Body of pancreas (tissue), 4 donors: ENCODE measurements around the gene MSI2. TPM values are rescaled to one million over a fixed set of nuclear protein-coding genes. Genes with fewer than 3 reads are reported as not detected.

Experiments
- ATAC-seq: fragments of 150-250 bp; one replicate; pipeline ENCODE4 v1.9.1; 2016
- DNase-seq, 4 donors: peaks; one replicate each; pipeline ENCODE4 v3.0.0-alpha.2; 2019
- H3K27ac ChIP-seq, 4 donors: fragments of 200-600 bp; sonication (generic); 1 replicate in 3 of 4; 2 replicates in 1 of 4; pipeline versions ENCODE4 v1.5.1 to v1.6.1; 2016 to 2019; ENCODE audit warnings: mild to moderate bottlenecking in 1 of 4, mixed read lengths in 1 of 4, moderate library complexity in 1 of 4
- H3K27me3 ChIP-seq, 2 donors: fragments of 200-600 bp; sonication (generic); one replicate each; pipeline ENCODE4 v1.6.0; 2016; ENCODE audit warnings: mild to moderate bottlenecking in 1 of 2
- H3K36me3 ChIP-seq, 2 donors: fragments of 200-600 bp; sonication (generic); replicated peaks in 1 of 2; 2 replicates each; pipeline ENCODE4 v1.5.1; 2016; ENCODE audit warnings: low read depth in 2 of 2; ENCODE audit not compliant: insufficient read depth in 1 of 2
- H3K4me1 ChIP-seq: fragments of 200-600 bp; sonication (generic); one replicate; pipeline ENCODE4 v1.6.0; 2016
- H3K4me3 ChIP-seq, 2 donors: fragments of 200-600 bp; sonication (generic); 1 replicate in 1 of 2; 2 replicates in 1 of 2; pipeline ENCODE4 v1.5.1; 2016 to 2019
- H3K9me3 ChIP-seq, 3 donors: fragments of 200-600 bp; sonication (generic); 1 replicate in 2 of 3; 2 replicates in 1 of 3; pipeline ENCODE4 v1.5.1; 2016
- POLR2A ChIP-seq, 3 donors: fragments of 450-650 bp; IDR thresholded peaks; one replicate each; pipeline ENCODE4 v1.6.1; 2016; ENCODE audit warnings: antibody characterized with exemption in 3 of 3, mild to moderate bottlenecking in 2 of 3
- WGBS, 2 donors: methylation state at CpG; one replicate each; pipeline ENCODE4 v1.1.5; 2017; 5-methylcytosine and 5-hydroxymethylcytosine counted together
- intact Hi-C: fragments of 100-400 bp; cut with DNase I; formaldehyde crosslinking; loops from one replicate; pipeline ENCODE4 v1.15.1; 2023
- total RNA-seq, 2 donors: library from RNA; depleted of rRNA; stranded (reverse); fragments of >200 nt; gene quantifications; one replicate each; pipeline ENCODE4 v1.1.0, GENCODE V29; 2016
- TF ChIP-seq, protein P1 (sequence below), 7 experiments: fragments of 450-650 bp in 4 of 7; fragments of 200-600 bp in 3 of 7; sonication (generic) in 3 of 7; IDR thresholded peaks; one replicate each; pipeline ENCODE4 v1.5.1; 2016 to 2019; ENCODE audit warnings: antibody characterized with exemption in 7 of 7

The MSI2 gene
- total RNA-seq, 2 donors from 2014 or later = 21.1 to 28.5 TPM

DNA sequence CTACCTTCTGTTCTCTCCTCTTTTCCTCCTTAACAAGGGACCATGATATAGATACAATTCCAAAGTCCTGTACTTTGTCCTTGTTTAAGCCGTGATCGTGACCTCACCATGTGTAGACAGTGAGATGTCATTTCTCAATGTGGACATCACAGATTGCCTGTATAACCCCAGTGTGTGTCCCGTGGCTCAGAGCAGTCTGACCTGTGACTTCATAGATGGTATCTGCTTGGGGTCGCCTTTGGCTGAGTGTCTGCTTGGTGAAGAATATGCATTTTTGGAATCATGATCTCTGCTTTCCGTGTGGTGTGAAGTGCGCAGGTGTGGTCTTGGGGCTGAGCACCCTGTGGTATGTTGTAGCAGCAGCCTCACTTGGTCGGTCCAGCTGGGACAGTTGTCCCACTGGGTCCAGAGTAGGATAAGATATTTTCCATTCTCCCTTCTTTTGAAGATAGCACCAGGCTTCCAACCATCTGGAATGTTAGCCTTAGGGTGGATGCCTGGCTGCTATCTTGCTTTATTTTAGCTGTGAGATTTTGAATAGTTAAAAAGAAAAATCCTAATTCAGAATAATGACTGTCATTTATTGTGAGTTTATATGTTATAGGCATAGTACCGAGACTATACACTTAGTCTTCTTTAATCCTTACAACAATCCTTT lies 13.4 kb downstream of the MSI2 start:
- no peak for ATAC-seq
- Histone ChIP-seq H3K36me3 (peaks cover 0 to 3% of the 10 kb centered on the region in 2 donors), H3K9me3 (no peaks in the 10 kb centered on the region), H3K27me3 (no peaks in the 10 kb centered on the region), H3K4me1 (no peaks in the 10 kb centered on the region), H3K4me3 (no peak overlapping the region), H3K27ac (no peak overlapping the region)
- TF ChIP-seq POLR2A (IDR thresholded peaks at IDR 0.05) = no peak
- TF ChIP-seq, protein P1, sequence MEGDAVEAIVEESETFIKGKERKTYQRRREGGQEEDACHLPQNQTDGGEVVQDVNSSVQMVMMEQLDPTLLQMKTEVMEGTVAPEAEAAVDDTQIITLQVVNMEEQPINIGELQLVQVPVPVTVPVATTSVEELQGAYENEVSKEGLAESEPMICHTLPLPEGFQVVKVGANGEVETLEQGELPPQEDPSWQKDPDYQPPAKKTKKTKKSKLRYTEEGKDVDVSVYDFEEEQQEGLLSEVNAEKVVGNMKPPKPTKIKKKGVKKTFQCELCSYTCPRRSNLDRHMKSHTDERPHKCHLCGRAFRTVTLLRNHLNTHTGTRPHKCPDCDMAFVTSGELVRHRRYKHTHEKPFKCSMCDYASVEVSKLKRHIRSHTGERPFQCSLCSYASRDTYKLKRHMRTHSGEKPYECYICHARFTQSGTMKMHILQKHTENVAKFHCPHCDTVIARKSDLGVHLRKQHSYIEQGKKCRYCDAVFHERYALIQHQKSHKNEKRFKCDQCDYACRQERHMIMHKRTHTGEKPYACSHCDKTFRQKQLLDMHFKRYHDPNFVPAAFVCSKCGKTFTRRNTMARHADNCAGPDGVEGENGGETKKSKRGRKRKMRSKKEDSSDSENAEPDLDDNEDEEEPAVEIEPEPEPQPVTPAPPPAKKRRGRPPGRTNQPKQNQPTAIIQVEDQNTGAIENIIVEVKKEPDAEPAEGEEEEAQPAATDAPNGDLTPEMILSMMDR (IDR thresholded peaks at IDR 0.05) = no peak
- intact Hi-C loops = no loop called here
- 84 to 87% methylated on average over 8 of the region's 8 CpGs for WGBS, 2 donors
- no peak for DNase-seq

DNA sequence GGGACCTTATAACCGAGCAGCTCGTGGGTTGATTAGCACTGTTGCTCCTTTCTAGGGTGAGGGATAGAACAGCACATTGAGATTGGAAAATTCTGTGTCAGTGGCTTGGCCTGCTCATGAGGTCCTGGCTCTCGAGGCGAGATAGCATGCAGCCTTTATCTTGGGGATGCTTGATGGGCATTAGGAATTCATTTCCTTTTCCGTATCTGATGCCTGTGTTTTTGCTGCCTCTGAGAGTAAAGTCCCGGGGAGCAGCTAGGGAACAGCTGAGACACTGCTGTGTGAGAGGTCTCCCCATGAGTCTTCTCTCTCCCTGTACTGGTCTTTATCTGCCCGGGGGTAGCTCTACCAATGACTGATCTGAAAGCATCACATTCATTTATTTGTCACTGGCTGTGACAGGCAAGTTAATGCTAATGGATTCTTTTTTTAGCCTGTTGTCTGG lies 14.5 kb downstream of the MSI2 start:
- Histone ChIP-seq H3K36me3 (peaks cover 0 to 3% of the 10 kb centered on the region in 2 donors), H3K4me1 (no peaks in the 10 kb centered on the region), H3K9me3 (no peaks in the 10 kb centered on the region), H3K27ac (no peak overlapping the region), H3K4me3 (no peak overlapping the region), H3K27me3 (no peaks in the 10 kb centered on the region)
- intact Hi-C loops = no loop called here
- ATAC-seq = no peak
- no peak for DNase-seq
- no peak for TF ChIP-seq POLR2A (IDR thresholded peaks at IDR 0.05)
- TF ChIP-seq, protein P1 (IDR thresholded peaks at IDR 0.05) = no peak
- WGBS, 2 donors = 71 to 74% methylated on average over 7 of the region's 7 CpGs

DNA sequence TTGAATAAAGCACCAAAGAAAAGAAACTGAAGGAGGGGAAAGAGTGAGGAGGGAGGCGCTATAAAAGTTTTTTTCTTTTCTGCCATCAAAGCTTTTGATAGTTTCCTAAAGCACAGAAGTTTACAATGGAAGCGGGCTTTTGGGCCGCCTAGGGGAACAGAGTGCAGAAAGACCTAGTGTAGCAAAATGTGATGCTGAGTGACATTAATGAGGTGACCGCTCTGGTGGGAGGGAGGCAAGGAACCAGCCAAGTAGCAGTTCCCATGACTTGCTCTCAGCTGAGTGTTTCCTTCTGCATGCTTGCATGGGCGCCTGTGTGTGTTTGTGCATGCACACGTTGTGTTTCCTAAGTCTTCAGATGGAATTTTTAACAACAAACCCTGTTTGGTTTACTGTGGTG lies 15.5 kb downstream of the MSI2 start:
- no peak overlapping the region for H3K27ac ChIP-seq
- peaks cover 0 to 3% of the 10 kb centered on the region in 2 donors for H3K36me3 ChIP-seq
- no peak for ATAC-seq
- no peaks in the 10 kb centered on the region for H3K27me3 ChIP-seq
- intact Hi-C loops = no loop called here
- no peak for DNase-seq
- WGBS, 2 donors = 89 to 93% methylated on average over 6 of the region's 6 CpGs
- no peaks in the 10 kb centered on the region for H3K9me3 ChIP-seq
- no peaks in the 10 kb centered on the region for H3K4me1 ChIP-seq
- TF ChIP-seq POLR2A (IDR thresholded peaks at IDR 0.05) = no peak
- TF ChIP-seq, protein P1 (IDR thresholded peaks at IDR 0.05) = no peak
- H3K4me3 ChIP-seq = no peak overlapping the region

DNA sequence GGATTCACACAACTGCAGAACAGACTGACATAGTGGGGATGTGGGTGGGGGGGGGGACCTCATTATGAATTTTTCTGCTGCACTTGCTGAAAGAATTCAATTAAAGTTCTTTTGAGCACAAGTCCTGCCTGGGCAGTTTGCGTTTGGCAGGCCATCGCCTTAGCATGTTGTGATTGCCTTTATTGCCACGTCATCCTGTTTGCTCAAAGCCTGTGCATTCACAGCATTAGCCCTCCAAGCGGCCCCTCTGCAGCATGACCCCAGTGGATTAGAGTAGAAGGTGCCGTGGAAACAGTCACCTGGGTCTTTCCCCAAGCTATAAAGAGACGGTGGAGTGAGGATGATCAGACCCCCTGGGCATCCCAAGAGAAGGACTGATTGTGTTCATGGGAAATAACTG lies 17.2 kb downstream of the MSI2 start:
- Histone ChIP-seq H3K36me3 (peaks cover 0 to 3% of the 10 kb centered on the region in 2 donors), H3K27ac (no peak overlapping the region), H3K9me3 (no peaks in the 10 kb centered on the region), H3K4me1 (no peaks in the 10 kb centered on the region), H3K27me3 (no peaks in the 10 kb centered on the region), H3K4me3 (no peak overlapping the region)
- DNase-seq = no peak
- 85 to 97% methylated on average over 6 of the region's 6 CpGs for WGBS, 2 donors
- ATAC-seq = no peak
- intact Hi-C loops = no loop called here
- TF ChIP-seq, protein P1 (IDR thresholded peaks at IDR 0.05) = no peak

DNA sequence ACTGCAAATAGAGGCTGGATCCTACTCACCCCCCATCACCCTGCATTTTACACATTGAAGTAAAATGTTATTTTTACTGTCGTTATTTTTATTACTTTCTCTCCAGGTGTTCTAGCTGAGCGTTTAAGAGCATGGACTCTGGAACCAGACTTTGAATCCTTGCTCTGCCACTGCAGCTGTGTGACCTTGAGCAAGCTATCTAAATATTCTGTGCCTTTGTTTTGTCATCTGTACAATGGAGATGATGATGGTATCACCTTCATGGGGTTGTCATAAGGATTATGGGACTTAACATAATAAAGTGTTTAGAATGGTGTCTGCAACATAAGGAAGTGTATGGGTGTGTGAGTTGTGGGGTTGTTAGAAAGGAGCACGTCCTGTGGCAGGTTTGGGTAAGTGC lies 17.8 kb downstream of the MSI2 start:
- WGBS, 2 donors = 87 to 92% methylated on average over 3 of the region's 3 CpGs
- no peak for DNase-seq
- H3K9me3 ChIP-seq = no peaks in the 10 kb centered on the region
- H3K27me3 ChIP-seq = no peaks in the 10 kb centered on the region
- TF ChIP-seq POLR2A (IDR thresholded peaks at IDR 0.05) = no peak
- TF ChIP-seq, protein P1 (IDR thresholded peaks at IDR 0.05) = no peak
- H3K36me3 ChIP-seq = peaks cover 0 to 3% of the 10 kb centered on the region in 2 donors
- ATAC-seq = no peak
- H3K4me1 ChIP-seq = no peaks in the 10 kb centered on the region
- intact Hi-C loops = no loop called here
- no peak overlapping the region for H3K27ac ChIP-seq
- H3K4me3 ChIP-seq = no peak overlapping the region
